Measurements from ENCODE around the gene CAPN5. TPM values are rescaled to one million over a fixed set of nuclear protein-coding genes. Genes with fewer than 3 reads are reported as not detected.
A peak's percentile ranks its signal among the peaks of the same experiment; 100 is the strongest.

CAPN5 gene
- total and polyA plus RNA-seq, 2 donors (not counting 1 experiment from before 2014, with no cell fraction given): 17.5 to 20.4 TPM

DNA sequence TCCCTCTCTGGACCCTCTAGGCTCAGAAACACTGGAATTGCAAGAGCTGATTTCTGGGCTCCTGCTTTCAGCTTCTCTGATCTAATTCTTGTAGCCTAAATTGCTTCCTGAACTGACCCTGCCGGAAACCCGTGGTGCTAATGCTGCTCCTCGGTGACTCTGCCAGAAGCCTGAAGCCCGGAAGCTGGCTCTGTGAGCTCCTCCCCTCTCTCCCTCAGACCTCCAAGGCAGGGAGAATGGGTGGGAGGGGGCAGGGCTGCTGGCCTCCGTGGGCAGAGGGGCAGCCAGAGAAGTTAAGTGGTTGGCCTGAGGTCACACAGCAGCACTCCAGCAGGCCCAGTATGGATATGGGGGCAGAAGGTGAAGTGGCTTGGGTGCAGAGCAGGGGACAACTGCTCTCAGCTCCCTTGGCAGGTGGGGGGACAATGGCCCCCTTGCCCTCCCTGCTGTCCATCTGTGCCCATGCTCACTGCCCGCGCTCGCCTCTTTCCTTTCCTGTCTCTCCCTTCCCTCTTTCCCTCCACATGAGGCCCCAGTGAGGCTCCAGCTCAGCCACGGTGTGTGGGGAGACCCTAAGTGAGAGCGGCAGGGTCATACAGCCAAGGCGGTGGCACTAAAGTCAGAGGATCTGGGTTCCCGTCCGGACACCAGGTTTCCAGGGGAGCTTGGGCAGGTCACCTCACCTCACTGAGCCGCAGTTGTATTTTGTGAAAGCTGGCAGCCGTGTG, 16.2 kb downstream of the CAPN5 start:
- H3K79me2 ChIP-seq (ENCODE audit: control insufficient read depth, insufficient read depth, low read length): peaks cover 1% of the 10 kb centered on the region
- no peaks in the 10 kb centered on the region for H3K27me3 ChIP-seq (ENCODE audit: control insufficient read depth, insufficient read depth, low read length)
- TF ChIP-seq, protein P1, sequence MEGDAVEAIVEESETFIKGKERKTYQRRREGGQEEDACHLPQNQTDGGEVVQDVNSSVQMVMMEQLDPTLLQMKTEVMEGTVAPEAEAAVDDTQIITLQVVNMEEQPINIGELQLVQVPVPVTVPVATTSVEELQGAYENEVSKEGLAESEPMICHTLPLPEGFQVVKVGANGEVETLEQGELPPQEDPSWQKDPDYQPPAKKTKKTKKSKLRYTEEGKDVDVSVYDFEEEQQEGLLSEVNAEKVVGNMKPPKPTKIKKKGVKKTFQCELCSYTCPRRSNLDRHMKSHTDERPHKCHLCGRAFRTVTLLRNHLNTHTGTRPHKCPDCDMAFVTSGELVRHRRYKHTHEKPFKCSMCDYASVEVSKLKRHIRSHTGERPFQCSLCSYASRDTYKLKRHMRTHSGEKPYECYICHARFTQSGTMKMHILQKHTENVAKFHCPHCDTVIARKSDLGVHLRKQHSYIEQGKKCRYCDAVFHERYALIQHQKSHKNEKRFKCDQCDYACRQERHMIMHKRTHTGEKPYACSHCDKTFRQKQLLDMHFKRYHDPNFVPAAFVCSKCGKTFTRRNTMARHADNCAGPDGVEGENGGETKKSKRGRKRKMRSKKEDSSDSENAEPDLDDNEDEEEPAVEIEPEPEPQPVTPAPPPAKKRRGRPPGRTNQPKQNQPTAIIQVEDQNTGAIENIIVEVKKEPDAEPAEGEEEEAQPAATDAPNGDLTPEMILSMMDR (conservative IDR thresholded peaks at IDR 0.05 in 1 of 2, IDR thresholded peaks at IDR 0.05 in 1 of 2; ENCODE audit: low read depth in 1 of 2, low read length in 2 of 2): no peak
- TF ChIP-seq EZH2 (IDR thresholded peaks at IDR 0.05; ENCODE audit: low read length, missing control alignments): no peak
- H3K27ac ChIP-seq (ENCODE audit: insufficient read depth, low read length): peak overlapping the region; percentile 22
- H3K36me3 ChIP-seq (ENCODE audit: control insufficient read depth, insufficient read depth, low read length): peaks cover 2% of the 10 kb centered on the region
- peak overlapping the region; percentile 24 for H2AFZ ChIP-seq (ENCODE audit: low read length)
- no peaks in the 10 kb centered on the region for H3K9me3 ChIP-seq (ENCODE audit: control insufficient read depth, insufficient read depth, low read depth, low read length)
- H3K4me2 ChIP-seq (ENCODE audit: extremely low read depth, insufficient read depth, low read length): no peak overlapping the region
- no peaks in the 10 kb centered on the region for H4K20me1 ChIP-seq (ENCODE audit: control insufficient read depth, extremely low read depth, insufficient read depth, low read length)
- H3K4me3 ChIP-seq (replicated peaks in 1 of 4; ENCODE audit: control extremely low read depth in 1 of 4, insufficient read depth in 1 of 4, low read depth in 3 of 4, low read length in 4 of 4): no peak overlapping the region
- peak; percentile 25 to 26 for DNase-seq (ENCODE audit: low read depth in 2 of 2)
- peaks cover 12% of the 10 kb centered on the region for H3K4me1 ChIP-seq (ENCODE audit: control insufficient read depth, extremely low read depth, insufficient read depth, low read length)
- H3K9ac ChIP-seq (ENCODE audit: insufficient read depth, low read length): no peak overlapping the region

DNA sequence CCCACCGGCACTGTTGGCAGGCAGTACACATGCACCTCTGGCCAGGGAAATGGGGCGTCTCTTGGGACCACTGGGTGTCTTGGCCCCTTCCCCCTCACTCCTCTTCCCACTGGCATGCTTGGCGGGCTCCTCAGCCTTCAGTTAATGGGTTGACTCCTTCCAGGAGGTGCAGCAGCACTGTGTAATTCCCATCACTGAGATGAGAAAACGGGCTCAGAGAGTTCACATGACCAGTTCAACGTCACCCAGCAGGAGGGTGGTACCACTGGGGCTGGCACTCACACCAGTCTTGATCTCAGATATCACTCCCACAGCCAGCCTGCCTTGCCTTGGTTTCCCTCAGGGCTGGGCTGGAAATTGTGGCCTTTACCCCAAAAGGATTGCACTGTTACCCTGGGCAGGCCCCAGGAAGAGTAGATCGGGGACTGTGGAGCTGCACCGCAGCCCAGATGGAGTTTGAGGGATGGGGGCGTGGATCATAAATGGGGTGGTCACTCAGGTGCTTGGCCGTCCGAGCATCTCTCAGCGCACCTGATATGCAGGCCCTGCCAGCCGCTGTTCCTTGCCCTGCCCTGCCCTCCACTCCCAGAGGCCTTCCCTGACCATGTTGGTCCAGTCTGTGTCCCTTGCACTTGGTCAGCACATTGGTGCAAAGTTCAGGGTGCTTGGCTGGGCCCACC, 16.9 kb downstream of the CAPN5 start:
- no peak overlapping the region for H3K4me2 ChIP-seq (ENCODE audit: extremely low read depth, insufficient read depth, low read length)
- H3K27me3 ChIP-seq (ENCODE audit: control insufficient read depth, insufficient read depth, low read length): no peaks in the 10 kb centered on the region
- TF ChIP-seq, protein P1 (conservative IDR thresholded peaks at IDR 0.05 in 1 of 2, IDR thresholded peaks at IDR 0.05 in 1 of 2; ENCODE audit: low read depth in 1 of 2, low read length in 2 of 2): no peak
- no peak for TF ChIP-seq EZH2 (IDR thresholded peaks at IDR 0.05; ENCODE audit: low read length, missing control alignments)
- peaks cover 12% of the 10 kb centered on the region for H3K4me1 ChIP-seq (ENCODE audit: control insufficient read depth, extremely low read depth, insufficient read depth, low read length)
- peaks cover 2% of the 10 kb centered on the region for H3K36me3 ChIP-seq (ENCODE audit: control insufficient read depth, insufficient read depth, low read length)
- no peak overlapping the region for H3K9ac ChIP-seq (ENCODE audit: insufficient read depth, low read length)
- H4K20me1 ChIP-seq (ENCODE audit: control insufficient read depth, extremely low read depth, insufficient read depth, low read length): no peaks in the 10 kb centered on the region
- H2AFZ ChIP-seq (ENCODE audit: low read length): no peak overlapping the region
- no peak overlapping the region for H3K27ac ChIP-seq (ENCODE audit: insufficient read depth, low read length)
- DNase-seq (ENCODE audit: low read depth in 2 of 2): no peak
- no peaks in the 10 kb centered on the region for H3K9me3 ChIP-seq (ENCODE audit: control insufficient read depth, insufficient read depth, low read depth, low read length)
- H3K79me2 ChIP-seq (ENCODE audit: control insufficient read depth, insufficient read depth, low read length): peaks cover 1% of the 10 kb centered on the region
- no peak overlapping the region for H3K4me3 ChIP-seq (replicated peaks in 1 of 4; ENCODE audit: control extremely low read depth in 1 of 4, insufficient read depth in 1 of 4, low read depth in 3 of 4, low read length in 4 of 4)

DNA sequence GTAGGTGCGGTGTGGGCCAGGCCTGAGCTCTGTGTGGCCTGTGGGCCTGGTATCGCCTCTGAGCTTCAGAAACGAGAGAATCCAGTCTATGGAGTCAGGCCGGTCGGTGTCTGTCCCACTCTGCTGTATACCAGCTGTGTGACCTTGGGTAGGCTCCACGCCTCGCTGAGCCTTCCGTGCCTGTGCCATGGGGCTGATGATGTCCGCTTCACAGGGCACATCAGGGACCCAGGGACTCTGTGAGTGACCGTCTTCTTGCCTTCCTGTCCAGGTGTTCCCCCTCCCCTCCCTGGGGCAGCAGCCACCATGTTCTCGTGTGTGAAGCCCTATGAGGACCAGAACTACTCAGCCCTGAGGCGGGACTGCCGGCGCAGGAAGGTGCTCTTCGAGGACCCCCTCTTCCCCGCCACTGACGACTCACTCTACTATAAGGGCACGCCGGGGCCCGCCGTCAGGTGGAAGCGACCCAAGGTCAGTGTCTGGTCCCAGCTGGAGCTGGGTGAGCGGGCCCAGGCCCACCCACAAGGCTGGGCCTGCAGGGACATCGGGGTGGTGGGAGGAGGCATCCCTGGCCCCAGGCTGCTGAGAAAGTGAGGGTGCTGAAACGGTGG, 17.9 kb downstream of the CAPN5 start:
- H3K9me3 ChIP-seq (ENCODE audit: control insufficient read depth, insufficient read depth, low read depth, low read length): no peaks in the 10 kb centered on the region

More for the DNA sequence above, 17.9 kb downstream of the CAPN5 start:
- H3K27ac ChIP-seq (ENCODE audit: insufficient read depth, low read length): no peak overlapping the region
- peaks cover 2% of the 10 kb centered on the region for H3K36me3 ChIP-seq (ENCODE audit: control insufficient read depth, insufficient read depth, low read length)
- no peak overlapping the region for H3K4me3 ChIP-seq (replicated peaks in 1 of 4; ENCODE audit: control extremely low read depth in 1 of 4, insufficient read depth in 1 of 4, low read depth in 3 of 4, low read length in 4 of 4)
- no peak overlapping the region for H3K9ac ChIP-seq (ENCODE audit: insufficient read depth, low read length)
- H3K4me2 ChIP-seq (ENCODE audit: extremely low read depth, insufficient read depth, low read length): no peak overlapping the region
- no peak overlapping the region for H2AFZ ChIP-seq (ENCODE audit: low read length)
- no peaks in the 10 kb centered on the region for H3K27me3 ChIP-seq (ENCODE audit: control insufficient read depth, insufficient read depth, low read length)
- no peak for TF ChIP-seq EZH2 (IDR thresholded peaks at IDR 0.05; ENCODE audit: low read length, missing control alignments)
- TF ChIP-seq, protein P1 (conservative IDR thresholded peaks at IDR 0.05 in 1 of 2, IDR thresholded peaks at IDR 0.05 in 1 of 2; ENCODE audit: low read depth in 1 of 2, low read length in 2 of 2): no peak
- H4K20me1 ChIP-seq (ENCODE audit: control insufficient read depth, extremely low read depth, insufficient read depth, low read length): no peaks in the 10 kb centered on the region
- peaks cover 12% of the 10 kb centered on the region for H3K4me1 ChIP-seq (ENCODE audit: control insufficient read depth, extremely low read depth, insufficient read depth, low read length)
- H3K79me2 ChIP-seq (ENCODE audit: control insufficient read depth, insufficient read depth, low read length): peaks cover 1% of the 10 kb centered on the region
- DNase-seq (ENCODE audit: low read depth in 2 of 2): no peak

All from fibroblast of lung (primary cell).